Stimulated activated CD4-positive, alpha-beta T cell treated with anti-CD3 and anti-CD28 coated beads, TNF-alpha, amount 100 ng/mL, for 48 hours (primary cell): ENCODE data around the gene YJEFN3.

Experiments used
- DNase-seq, 3 donors: peaks; one replicate each; pipeline ENCODE4 v3.0.0-alpha.2; 2020; ENCODE audit warnings: low read depth in 3 of 3

Gene YJEFN3

DNA sequence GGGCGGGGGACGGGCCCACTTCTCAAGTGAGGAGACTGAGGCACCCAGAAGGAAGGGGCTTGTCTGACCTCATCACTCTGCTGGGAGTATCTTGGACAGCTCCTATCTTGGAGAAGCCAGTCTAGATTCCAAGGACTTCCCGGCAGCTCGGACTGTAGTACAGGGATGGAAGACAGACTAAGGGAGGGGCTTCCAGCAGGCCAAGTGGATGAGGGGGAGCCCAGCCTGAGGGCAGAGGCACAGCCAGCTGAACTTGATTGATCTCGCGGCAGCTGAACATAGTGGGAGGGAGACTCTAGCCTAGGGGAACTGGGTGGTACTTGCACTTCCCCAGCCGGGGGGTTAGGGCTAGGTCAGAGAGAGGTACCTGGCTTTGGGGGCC lies 10.1 kb downstream of the YJEFN3 start:
- no peak for DNase-seq

DNA sequence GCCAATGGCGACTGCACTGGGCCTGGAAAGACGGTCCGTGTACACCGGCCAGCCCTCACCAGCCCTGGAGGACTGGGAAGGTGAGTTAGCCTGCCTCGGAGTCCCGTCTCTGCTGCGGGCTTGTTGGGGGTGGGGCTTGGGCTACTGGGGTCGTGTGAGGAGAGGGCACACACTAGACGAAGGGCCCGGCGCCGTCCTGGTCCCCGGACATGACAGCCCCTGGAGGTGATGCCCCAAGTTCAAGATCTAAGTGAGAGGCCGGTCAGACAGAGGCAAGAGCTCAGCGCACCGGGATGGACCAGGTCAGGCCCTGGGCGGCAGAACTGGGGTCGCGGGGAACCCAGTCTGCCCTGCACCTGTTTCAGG lies 11.0 kb downstream of the YJEFN3 start:
- no peak for DNase-seq

DNA sequence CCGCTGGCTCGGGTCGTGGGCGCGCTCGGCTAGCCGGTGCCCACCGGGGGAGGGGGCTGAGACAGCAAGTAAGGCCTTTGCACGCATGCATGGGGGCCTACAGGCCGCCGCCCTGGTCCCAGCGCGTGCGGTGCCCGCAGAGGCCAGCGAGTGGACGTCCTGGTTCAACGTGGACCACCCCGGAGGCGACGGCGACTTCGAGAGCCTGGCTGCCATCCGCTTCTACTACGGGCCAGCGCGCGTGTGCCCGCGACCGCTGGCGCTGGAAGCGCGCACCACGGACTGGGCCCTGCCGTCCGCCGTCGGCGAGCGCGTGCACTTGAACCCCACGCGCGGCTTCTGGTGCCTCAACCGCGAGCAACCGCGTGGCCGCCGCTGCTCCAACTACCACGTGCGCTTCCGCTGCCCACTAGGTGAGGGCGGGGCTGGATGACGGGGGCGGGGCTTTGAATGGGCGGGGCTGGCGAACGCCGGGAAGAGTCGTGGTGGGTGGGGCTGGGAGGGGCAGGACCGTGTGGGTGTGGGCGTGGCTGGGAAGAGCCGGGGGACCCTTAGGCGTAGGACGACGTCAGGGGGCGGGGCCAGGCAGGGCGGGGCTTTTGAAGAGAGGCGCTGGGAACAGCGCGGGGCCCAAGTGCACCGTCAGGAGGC lies 11.5 kb downstream of the YJEFN3 start:
- DNase-seq = peak; percentile 51 to 77 (median 74)

DNA sequence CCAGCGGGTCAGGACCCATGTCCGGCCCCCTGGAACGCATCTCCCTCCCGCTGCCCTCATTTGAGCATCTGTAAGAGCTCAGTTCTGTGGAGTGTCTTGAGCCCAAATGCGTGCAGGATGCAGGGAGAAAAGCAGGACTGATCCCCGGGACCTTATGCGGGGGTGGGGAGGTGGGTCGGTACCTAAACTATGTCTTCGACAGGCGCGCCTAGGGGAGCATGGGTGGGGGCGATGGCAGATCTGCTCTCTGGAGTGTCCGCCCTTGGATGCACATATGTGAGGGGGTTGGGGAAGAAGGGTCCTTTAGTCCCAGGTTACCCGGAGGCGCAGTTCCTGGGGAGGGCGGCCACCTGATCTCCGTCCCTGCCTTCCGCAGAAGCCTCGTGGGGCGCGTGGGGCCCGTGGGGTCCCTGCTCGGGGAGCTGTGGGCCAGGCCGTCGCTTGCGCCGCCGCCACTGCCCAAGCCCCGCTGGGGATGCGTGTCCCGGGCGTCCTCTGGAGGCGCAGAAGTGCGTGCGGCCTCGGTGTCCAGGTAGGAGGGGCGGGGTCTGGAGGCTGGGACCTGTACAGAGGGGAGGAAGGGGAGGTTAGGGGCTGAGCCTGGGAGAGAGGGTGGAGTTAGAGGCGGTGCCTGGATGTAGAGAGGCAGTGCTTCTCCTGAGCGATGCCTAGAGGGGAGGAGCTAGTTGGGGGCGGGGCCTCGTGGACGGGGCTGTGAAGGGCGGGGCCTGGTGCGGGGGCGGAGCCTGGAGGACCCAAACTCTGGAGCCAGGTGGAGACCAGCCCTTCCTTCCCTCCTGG lies 12.2 kb downstream of the YJEFN3 start:
- DNase-seq = peak; percentile 58 to 90 (median 76)

DNA sequence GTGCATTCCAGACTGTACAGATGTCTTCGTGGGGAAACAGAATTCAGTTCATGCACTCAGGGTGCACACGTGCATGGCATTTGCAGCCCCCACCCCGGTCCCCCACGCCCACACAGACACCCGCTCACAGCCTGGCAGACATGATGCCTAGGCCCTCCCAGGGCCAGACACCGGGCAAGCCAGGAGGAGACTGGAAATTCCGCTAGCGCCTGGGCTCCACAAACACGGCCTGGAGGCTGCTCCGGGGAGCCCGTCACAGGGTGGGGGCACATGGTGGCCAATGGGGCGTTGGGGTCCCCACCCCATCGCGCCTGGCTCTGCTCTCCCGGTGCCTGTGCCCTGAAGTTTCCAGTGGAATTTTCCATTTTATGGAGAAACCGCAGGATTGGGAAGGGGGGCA lies 12.9 kb downstream of the YJEFN3 start:
- DNase-seq = no peak

DNA sequence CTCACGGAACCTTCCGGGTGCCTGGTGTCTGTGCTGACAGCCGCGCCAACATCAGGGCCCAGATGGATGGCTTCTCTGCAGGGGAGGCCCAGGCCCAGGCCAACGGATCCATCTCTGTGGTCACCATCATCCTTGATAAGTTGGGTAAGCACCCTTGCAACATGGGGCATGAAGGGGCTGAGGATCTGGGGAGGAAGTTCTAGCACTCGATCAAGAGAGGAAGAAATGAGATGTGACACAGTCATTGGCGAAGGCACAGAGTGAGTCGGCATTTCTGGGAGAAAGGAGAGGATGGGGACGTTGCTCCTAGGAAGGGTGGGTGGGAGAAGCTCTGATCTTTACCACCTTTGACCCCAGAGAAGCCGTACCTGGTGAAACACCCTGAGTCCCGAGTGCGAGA lies 13.8 kb downstream of the YJEFN3 start:
- no peak for DNase-seq

DNA sequence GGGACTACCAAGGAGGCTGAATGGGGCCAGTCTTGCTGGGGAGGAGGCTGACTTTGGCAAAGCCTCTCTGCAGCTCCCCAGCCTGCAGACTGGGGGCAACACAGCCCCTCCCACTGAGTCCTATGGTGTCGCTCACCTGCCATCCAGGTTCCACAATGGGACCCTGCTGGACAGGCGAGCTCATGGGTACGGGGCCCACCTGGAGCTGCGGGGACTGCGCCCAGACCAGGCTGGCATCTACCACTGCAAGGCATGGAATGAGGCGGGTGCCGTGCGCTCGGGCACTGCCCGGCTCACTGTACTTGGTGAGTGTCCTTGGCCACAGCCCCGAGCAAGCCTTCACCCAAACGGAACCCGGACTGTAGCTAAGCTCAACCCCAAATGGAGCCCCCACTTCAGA lies 14.4 kb downstream of the YJEFN3 start:
- DNase-seq = no peak

DNA sequence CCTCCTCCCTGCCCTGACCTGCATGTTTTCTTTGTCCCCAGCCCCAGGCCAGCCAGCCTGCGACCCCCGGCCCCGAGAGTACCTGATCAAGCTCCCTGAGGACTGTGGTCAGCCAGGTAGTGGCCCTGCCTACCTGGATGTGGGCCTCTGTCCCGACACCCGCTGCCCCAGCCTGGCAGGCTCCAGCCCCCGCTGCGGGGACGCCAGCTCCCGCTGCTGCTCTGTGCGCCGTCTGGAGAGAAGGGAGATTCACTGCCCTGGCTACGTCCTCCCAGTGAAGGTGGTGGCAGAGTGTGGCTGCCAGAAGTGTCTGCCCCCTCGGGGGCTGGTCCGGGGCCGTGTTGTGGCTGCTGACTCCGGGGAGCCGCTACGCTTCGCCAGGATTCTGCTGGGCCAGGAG lies 14.9 kb downstream of the YJEFN3 start:
- DNase-seq = no peak

DNA sequence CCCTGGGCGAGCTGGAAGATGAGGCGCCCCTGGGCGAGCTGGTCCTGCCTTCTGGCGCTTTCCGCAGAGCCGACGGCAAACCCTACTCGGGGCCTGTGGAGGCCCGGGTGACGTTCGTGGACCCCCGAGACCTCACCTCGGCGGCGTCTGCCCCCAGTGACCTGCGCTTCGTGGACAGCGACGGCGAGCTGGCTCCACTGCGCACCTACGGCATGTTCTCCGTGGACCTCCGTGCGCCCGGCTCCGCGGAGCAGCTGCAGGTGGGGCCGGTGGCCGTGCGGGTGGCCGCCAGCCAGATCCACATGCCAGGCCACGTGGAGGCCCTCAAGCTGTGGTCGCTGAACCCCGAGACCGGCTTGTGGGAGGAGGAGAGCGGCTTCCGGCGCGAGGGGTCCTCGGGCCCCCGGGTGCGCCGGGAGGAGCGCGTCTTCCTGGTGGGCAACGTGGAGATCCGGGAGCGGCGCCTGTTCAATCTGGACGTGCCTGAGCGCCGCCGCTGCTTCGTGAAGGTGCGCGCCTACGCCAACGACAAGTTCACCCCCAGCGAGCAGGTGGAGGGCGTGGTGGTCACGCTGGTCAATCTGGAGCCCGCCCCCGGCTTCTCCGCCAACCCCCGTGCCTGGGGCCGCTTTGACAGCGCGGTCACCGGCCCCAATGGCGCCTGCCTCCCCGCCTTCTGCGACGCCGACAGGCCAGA lies 15.7 kb downstream of the YJEFN3 start:
- no peak for DNase-seq

DNA sequence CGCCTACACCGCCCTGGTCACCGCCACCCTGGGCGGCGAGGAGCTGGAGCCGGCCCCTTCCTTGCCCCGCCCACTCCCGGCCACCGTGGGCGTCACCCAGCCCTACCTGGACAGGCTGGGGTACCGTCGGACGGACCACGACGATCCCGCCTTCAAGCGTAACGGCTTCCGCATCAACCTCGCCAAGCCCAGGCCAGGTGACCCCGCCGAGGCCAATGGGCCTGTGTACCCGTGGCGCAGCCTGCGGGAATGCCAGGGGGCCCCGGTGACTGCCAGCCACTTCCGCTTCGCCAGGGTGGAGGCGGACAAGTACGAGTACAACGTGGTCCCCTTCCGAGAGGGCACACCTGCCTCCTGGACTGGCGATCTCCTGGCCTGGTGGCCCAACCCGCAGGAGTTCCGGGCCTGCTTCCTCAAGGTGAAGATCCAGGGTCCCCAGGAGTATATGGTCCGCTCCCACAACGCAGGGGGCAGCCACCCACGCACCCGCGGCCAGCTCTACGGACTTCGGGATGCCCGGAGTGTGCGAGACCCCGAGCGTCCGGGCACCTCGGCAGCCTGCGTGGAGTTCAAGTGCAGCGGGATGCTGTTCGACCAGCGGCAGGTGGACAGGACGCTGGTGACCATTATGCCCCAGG lies 16.4 kb downstream of the YJEFN3 start:
- DNase-seq = no peak

DNA sequence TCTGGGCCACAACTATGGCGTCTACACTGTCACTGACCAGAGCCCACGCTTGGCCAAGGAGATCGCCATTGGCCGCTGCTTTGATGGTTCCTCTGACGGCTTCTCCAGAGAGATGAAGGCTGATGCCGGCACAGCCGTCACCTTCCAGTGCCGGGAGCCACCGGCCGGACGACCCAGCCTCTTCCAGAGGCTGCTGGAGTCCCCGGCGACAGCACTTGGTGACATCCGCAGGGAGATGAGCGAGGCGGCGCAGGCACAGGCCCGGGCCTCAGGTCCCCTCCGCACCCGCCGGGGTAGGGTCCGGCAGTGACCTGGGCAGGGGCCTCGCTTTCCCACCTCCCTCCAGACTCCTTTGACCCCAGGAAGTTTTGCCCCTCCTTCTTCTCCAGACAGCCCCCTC lies 17.0 kb downstream of the YJEFN3 start:
- DNase-seq = no peak

DNA sequence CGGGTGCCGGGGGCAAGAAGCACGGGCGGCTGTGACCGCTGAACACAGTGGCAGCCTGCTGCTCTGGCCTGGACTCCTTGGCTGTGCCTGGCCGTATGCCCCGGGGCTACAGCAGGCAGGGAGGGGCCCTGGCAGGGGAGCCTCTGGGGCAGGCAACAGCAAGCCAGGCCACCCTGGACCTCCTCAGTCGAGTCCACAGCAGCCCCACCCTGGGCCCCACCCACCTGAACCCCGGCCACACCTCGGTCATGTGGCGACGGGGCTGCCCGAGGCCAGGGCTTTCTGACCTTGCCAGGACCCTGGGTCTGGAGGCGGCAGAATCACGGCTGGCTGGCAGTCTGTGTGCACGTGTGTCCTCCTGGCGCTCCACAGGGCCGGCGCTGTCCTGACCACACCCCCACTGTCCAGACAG lies 18.0 kb downstream of the YJEFN3 start:
- no peak for DNase-seq

DNA sequence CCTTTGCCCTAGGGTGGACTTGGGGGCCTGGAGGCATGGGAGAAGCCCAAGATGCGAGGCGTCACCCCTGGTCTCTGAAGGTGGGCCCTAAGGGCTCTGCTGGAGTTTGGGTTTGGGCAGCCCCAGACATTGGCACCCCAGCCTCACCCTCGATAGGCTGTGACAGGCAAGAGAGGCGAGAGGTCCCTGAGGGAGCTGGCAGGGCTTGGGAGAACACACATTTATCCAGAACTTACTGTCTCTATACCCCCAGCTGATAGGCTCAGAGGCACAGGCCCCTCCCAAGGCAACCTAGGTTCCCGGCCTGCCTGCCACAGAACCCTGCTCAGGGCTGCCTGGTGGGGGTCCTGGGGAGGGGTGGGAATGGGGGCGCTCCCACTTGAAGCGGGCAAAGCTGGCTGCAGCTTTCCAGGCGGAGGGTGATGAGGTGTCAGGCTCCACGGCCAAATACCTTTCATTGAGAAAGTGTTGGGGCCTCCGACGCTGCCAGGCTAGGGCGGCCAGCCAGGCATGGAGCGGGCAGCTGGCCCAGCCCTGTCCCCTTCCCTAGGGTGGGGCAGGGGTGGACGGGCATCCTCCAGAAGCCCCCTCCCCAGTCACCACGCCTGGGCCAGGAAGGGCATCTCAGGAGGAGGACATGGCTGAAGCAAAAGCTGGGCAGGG lies 19.1 kb downstream of the YJEFN3 start:
- no peak for DNase-seq

DNA sequence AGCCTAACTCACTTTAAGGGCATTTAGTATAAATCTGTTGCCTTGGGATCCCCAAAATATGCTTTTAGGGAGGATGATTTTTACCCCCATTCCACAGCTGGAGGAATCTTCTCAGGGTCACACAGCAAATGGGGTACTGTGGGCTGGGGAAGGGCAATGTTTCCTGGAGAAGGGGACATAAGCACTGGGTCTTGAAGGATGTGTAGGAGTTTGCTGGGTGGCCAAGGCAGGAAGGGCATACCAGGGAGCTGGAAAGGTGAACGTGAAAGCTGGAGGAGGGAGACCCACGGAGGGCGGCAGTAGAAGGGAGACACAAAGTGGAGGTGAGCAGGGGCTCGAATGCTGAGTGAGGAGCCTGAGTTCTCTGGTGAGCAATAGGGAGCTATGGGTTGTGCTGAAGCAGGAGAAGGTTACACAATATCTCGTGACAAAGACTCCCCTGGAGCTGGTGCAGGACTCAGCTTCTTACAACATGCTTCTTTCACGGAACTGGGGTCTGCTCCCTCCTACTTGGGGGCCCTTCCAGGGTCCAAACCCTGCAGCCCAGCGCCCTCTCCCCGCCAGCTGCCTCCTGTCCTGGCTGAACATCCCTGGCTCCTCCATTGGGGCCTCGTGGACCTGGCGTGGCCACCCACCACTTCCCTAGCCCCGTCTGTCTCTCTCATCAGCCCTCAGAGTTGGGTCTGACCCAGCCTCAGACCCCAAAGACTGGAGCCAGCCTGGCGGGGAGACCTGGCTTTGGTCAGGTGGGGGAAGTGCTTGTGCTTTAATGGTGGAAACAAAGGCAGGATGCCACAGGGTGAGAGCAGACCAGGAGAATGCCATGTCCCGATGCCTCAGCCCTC lies 20.4 kb downstream of the YJEFN3 start:
- DNase-seq = no peak

DNA sequence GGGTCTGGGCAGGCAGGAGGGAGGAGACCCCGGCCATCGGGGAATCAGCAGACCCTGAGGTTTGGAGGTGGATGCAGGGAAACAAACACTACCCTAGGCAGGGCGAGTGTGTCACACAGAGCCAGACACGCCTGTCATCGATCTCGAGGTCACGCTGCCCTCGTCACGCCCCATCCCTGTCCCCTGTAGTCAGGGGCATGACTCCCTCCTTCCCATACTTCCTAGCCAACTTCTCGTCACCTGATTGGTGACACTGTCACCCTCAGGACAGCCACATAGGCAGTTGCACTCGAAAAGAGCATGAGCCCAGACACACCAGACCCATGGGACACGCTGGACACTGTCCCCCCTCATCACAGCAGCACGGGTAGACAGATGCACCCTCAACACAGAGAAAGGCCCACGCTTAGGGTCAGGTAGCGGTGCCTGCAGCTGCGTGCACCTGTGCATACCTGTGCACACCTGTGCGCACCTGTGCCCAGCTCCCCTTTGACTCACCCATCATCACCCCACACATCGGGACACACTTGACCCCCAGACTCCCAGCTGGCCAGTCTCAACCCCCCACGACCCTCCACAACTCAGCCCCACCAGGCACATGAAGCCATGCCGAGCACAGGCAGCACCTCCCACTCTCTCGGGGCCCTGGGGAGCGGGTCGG lies 21.2 kb downstream of the YJEFN3 start:
- no peak for DNase-seq

DNA sequence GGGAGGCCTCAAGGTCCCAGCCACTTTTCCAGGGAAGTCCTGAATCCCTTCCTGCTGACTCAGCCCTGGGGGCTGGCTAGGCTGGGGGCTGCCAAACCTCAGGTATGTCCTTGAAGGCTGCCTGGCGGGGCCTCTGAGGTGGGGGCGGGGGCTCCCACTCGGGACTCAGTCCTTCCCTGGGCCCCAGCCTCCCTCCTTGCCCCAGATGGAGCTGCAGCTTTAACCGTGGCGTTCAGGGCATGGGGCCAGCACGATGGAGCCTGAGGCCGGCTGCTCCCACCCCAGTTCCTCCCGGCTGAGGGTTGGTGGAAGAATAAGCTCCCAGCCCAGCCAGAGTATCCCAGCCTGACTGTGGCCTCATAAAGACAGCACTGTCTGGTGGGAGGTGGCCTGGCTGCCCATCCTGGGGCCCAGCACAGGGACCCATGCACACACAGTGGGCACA lies 21.8 kb downstream of the YJEFN3 start:
- no peak for DNase-seq

DNA sequence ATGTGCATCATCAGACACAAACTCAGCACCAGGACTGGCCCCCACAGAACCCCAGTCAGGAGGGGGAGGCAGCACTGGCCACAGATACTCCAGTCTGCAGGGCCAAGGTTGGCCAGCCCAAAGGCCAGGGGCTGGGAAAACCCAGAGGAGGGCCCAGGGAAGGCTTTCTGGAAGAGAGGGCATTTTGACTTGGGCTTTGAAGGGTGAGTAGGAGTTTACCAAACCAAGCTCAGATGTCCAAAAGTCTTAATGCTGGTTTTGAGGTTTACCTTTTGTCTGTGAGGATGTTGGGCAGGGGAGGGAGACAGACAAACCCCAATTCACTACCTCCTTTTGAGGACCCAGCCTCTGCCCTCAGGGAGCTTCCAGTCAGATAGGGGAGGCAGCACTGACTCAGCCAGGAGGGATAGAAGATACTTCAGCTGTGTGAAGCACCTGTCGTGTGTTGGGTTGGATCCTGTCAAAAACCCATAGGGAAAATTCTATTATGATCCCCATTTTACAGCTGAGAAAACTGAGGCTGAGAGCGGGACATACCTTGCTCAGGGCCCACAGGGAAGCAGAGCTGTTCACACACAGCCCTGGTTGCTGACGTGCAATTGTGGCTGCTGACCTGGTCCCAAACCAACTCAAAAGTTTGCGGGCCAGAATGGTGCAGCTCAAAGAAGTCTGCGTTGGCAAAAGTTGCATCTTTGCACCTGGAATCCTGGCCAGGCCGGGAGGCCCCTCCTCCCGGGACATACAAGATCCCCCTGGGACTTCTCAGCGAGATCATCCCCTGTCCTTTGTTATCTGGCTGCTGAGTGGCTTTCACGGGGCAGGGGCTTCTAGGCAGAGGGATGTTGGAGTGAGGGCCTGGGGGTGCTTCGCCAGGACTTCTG lies 22.5 kb downstream of the YJEFN3 start:
- no peak for DNase-seq

DNA sequence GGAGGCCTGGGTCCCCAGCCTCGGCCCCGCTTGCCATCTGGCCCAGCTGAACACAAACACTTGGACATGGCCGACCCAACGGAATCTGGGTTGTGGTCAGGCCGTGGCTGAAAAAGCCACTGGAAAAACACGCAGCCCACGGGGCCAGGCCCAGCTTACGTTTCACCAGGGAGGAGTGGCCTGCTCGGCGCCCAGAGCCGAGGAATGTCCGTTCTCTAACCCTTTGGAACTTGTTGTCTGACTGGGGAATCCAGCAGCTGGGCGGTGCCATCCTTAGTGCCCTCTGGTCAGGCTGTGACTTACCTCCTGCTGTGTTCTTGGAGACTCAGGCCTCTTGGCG lies 23.1 kb downstream of the YJEFN3 start:
- no peak for DNase-seq

DNA sequence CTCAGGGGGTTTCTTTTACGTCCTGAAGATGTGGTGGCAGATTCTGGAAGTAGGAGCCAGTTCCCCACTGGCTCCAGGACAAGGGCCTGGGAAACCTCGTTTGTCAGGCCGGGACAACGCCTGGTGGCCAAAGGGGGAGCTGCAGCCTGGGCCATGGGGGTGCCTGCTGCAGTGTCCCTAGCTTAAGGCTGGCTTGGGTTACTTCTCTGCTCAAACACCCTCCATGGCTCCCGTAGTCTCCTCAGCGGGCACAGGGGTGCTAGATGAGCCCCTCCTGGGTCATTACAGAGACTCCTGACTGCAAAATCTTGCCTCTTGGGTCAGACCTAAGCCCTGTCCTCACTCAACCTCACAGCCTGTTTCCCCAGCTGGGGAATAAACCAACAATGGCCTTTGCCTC lies 24.1 kb downstream of the YJEFN3 start:
- no peak for DNase-seq

DNA sequence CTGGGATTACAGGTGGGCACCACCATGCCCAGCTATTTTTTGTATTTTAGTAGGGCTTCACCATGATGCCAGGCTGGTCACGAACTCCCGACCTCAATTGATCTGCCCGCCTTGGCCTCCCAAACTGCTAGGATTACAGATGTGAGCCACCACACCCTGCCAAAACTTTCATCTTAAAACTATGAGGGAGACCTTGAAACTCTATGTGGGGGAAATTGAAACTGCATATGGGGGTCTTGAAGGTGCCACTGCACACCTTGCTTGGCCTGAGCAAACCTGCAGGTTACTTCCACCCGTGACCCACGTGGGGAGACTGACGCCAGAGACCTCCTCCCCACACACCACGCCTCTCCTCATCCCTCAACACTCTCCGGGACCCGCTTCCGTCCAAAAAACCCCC lies 25.0 kb downstream of the YJEFN3 start:
- DNase-seq = no peak
